HG02759 (cell line): ENCODE data around the gene HS1BP3.

ENCODE experiments used
- ATAC-seq: cut with Tn5 transposase; IDR thresholded peaks from one replicate; pipeline ENCODE4 v1.9.1; 2021; ENCODE audit warnings: mild to moderate bottlenecking, moderate library complexity; ENCODE audit not compliant: unreplicated experiment

Gene HS1BP3

DNA sequence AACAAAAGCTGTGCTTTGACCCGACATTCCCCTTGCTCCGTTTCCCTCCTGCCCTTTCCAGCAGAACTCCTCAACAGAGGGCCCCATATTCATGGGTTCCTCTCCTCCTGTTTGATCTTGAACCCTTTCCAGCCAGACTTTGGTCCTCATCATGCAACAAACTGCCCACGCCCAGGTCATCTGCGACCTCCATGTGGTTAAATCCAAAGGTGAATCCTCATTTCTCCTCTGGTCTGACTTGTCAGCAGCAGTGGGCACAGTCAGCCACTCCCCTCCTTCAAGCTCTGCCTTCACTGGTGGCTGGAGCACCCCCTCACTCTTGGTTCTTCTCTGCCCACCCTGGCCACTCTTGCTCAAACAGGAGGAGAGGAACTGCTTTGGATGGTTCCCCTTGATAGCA, 2.7 kb downstream of the HS1BP3 start:
- ATAC-seq: no peak

DNA sequence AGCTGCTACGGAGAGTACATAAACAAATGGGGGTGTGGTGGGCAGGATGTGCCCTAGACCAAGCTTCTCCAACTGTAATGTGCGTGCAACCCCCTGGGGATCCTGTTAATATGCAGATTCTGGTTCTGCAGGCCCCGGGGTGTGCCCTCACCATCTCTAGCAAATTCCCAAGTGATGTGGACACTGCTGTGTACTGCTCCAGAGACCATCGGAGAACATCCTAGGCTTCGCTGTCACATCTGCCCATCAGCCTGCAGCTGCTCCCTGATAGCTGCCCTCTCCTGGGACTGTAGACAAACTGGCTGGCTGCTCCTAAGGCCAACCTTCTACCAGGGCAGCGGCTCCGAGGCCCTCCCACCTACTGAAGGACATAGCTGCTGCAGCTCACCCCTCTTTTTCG, 3.2 kb downstream of the HS1BP3 start:
- ATAC-seq: no peak

GRCh38 chr2:20647211-20647610, 3.7 kb downstream of the HS1BP3 start:
- ATAC-seq: no peak

DNA sequence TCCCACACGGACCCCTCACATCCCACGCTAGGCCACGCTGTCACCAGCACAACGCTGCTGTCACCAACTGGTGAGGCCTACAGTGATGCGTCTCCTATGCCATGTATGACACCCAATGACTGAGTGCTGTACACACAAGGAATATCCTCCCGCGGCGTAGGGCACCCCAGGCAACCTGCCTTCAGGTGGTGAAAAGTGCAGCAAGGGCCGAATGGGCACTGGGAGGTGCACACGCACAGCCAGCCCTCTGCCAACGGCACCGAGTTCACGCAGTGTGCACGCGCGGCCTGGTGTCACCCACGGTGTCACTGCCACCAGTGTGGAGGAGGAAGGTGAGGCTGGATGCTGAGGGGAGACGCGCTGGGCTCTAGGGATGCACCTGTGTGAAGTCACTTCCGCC, 4.5 kb downstream of the HS1BP3 start:
- ATAC-seq: no peak

GRCh38 chr2:20645761-20646160, 5.1 kb downstream of the HS1BP3 start:
- ATAC-seq: no peak

- ATAC-seq: no peak
Measured at GRCh38 chr2:20645301-20645701, 5.6 kb downstream of the HS1BP3 start.

GRCh38 chr2:20643826-20644225, 7.1 kb downstream of the HS1BP3 start:
- no peak for ATAC-seq

GRCh38 chr2:20643060-20643459, 7.8 kb downstream of the HS1BP3 start:
- no peak for ATAC-seq

DNA sequence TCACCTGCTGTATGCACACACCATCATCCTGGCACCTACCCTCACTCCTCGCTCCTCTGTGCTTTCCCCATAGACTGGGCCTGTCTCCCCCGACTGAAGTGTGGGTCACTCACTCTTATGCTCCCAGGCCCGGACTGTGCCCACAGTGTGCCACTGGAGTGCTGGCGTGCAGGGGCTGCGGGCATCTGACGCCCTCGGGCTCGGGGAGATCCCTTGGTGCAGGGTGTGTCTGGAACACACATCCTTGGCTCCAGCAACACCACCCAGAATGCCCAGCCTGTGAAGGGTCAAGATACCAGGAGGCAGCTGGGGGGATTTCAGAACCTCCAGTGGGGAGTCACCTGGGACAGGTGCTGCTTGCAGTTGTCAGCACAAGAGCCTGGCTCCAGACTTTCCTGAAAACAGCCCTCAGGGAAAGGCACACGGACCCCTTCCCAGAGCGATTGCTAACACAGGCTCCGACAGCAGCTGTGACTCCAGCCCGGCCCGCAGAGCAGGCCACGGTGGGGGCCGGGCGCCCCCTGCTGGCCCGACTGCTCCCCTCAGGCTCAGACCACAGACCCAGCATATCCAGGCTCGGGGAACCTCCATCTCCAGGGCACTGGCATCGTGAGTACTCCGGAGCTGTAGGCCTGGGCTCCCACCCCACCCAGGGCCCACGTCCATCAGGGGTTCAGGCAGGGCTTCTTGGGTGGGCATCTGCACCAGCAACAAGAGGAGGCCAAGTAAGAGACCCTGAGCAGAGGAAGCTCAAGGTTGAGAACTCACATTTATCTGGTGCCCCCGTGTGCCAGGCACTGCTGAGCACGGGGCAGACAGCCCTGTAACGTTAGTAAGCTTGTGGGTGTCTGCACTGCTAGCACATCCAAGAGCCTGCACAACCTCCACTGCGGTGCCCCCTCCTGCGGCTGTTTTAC, 8.6 kb downstream of the HS1BP3 start:
- ATAC-seq: peak; percentile 99

- no peak for ATAC-seq
Measured at GRCh38 chr2:20641123-20641985, 9.5 kb downstream of the HS1BP3 start.

DNA sequence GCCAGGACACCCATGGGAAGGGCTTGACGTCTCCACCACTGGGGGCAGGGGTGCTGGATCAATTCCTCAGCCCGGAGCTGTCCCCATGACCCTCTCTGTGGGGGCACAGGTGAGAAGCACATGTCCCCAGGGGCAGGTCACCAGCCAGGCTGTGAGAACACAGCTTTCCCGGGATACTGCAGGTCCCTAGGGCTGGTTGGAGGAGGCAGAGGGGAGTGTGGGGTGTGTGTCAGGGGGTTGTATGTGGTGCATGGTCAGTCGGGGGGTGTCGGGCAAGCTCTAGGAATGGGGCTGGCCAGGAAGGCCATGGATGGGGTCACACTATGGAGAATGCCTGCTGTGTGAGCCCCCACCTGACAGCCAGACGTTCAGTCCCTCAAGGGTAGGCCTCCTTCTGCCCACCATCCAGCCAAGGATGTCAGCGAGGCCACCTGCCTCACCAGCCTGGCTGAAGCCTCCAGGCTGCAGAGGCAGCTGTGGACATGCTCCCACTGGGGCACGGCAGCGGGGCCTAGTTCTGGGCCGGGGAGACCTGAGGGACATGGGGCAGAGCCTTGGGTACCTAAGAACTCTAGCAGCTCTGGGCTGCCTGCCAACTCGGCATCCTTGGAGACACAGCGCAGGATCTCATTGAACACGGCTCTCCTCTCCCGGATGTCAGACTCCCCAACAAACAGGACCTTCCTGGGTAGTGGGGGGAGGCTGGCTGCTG, 10.3 kb downstream of the HS1BP3 start:
- ATAC-seq: no peak

DNA sequence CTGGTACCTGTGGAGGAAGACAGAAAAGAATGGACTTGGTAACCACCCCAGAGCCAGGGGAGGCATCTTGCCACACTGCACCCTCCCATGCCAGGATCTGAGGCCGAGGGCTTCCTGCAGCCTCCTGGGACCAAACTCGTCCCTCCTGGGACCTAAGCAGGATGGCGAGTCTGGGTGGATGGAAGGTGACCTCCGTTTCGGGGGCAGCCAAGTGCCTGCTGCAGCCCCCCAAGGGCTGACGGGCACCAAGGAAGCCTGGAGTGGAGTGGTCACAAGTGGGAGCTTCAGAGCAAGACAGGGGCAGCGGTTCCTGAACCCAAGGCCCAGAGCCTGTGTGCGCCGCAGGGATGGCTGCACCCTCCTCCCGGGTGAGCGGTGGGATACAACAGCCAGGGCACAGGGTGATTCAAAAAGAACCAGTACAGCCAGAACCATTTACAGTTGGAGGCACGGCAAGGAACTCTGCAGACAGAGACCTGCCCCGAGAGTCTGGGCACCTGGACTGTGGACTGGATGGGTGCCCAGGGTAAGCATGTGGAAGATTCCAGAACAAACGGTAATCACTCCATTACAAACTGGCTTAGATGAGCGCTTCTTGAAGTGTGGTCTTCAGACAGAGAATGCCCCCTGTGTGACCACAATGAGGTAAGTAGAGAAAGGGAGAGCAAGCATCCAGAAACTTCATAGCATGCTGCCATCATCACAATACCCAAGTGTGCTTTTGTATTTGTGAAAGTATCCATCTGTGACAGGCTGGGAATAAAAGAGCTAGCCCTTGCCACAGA, 12.1 kb downstream of the HS1BP3 start:
- no peak for ATAC-seq

DNA sequence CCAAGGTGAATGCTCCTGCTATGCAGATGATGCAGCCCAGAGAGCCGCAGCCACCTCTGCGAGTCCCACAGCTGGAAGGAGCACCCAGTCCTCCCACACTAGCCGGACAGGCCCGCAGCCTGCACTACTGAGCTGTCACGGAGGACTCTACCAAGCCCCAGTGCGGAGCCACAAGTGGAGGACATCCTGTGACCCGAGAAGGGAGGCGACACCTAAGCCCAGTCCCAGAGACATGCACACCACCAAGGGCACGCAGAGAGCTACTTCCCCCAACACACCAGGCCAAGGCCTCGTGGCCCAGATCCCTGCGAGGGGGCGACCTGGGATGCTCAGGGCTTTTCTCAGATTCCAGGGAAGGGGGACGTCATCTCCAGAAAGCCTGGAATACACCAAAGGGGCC, 12.9 kb downstream of the HS1BP3 start:
- no peak for ATAC-seq

DNA sequence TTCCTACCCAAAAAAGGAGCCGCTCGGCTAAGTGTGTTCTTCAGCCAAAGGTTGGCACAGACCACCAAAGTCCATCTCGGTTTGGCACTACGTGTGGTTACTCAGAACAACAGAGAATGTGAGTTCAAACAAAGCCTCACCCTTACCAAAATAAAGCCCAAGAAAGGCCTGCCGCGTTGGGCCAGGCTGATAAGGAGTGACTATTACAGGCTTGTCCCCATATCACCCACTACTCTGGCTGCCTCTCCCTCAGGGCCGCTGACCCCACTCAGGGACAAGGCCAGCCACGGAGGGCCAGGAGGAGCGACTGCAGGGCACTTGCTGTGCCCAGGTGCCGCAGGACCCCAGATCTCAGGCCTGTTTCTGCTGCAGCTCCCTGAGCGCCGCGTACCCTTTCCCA, 13.8 kb downstream of the HS1BP3 start:
- ATAC-seq: no peak

- ATAC-seq: peak; percentile 90
Measured at GRCh38 chr2:20635675-20636584, 15.0 kb downstream of the HS1BP3 start.

- ATAC-seq: no peak
Measured at GRCh38 chr2:20635113-20635510, 15.8 kb downstream of the HS1BP3 start.

GRCh38 chr2:20634507-20635112, 16.3 kb downstream of the HS1BP3 start:
- no peak for ATAC-seq

GRCh38 chr2:20633794-20634506, 16.9 kb downstream of the HS1BP3 start:
- ATAC-seq: no peak
